SJCRH30 (cell line): ENCODE data around the gene SLC44A1. TPM values are rescaled to one million over a fixed set of nuclear protein-coding genes. Genes with fewer than 3 reads are reported as not detected.

Experiments used
- DNase-seq, 2 experiments: peaks; one replicate each; pipeline ENCODE4 v3.0.0-alpha.2; 2015 to 2020
- H3K27ac ChIP-seq: fragments of 250-450 bp; sonication (Bioruptor Pico); 2 replicates; pipeline ENCODE4 v1.5.1; 2020; ENCODE audit warnings: mild to moderate bottlenecking, moderate library complexity
- H3K27me3 ChIP-seq: fragments of 250-450 bp; sonication (Bioruptor Pico); 2 replicates; pipeline ENCODE4 v1.5.1; 2020; ENCODE audit warnings: mild to moderate bottlenecking, moderate library complexity
- H3K36me3 ChIP-seq: fragments of 250-450 bp; sonication (Bioruptor Pico); 2 replicates; pipeline ENCODE4 v1.5.1; 2020; ENCODE audit warnings: mild to moderate bottlenecking, moderate library complexity
- H3K4me1 ChIP-seq: fragments of 250-450 bp; sonication (Bioruptor Pico); 2 replicates; pipeline ENCODE4 v1.5.1; 2020; ENCODE audit warnings: mild to moderate bottlenecking, moderate library complexity
- H3K4me3 ChIP-seq: fragments of 250-450 bp; sonication (Bioruptor Pico); 2 replicates; pipeline ENCODE4 v1.5.1; 2020; ENCODE audit warnings: mild to moderate bottlenecking, moderate library complexity
- H3K9me3 ChIP-seq: fragments of 250-450 bp; sonication (Bioruptor Pico); replicated peaks from 2 replicates; pipeline ENCODE4 v1.5.1; 2020; ENCODE audit warnings: mild to moderate bottlenecking, moderate library complexity
- total RNA-seq: library from RNA; depleted of rRNA; stranded (reverse); fragments of >200 nt; shearing (Covaris generic); gene quantifications from 2 replicates; pipeline ENCODE4 v1.2.3, GENCODE V29; 2014

Gene SLC44A1
- total RNA-seq, 1 experiment from 2014 or later = 17.9 TPM

DNA sequence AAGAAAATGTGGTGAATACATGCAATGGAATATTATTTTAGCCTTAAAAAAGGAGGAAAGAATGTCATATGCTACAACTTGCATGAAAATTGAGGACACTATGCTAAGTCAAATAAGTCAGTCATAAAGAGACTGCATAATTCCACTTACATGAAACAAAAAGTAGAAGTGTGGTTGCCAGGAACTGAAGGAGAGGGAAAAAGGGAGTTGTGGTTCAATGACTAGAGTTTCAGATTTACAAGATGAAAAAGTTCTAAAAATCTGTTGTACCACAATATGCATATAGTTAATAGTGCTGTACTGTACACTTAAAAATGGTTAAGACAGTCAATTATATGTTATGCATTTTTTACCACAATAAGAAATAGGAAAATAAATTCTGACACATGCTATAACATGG lies 95.4 kb downstream of the SLC44A1 start:
- Histone ChIP-seq H3K4me1 (no peaks in the 10 kb centered on the region), H3K27me3 (no peaks in the 10 kb centered on the region), H3K36me3 (0 out of 2 replicates have a peak, but pooled peaks cover 5% of the 10 kb centered on the region), H3K9me3 (no peaks in the 10 kb centered on the region), H3K4me3 (no peak overlapping the region), H3K27ac (no peak overlapping the region)
- no peak for DNase-seq

- no peak for DNase-seq
- H3K27ac ChIP-seq = no peak overlapping the region
- H3K9me3 ChIP-seq = no peaks in the 10 kb centered on the region
- 0 out of 2 replicates have a peak, but pooled peaks cover 5% of the 10 kb centered on the region for H3K36me3 ChIP-seq
- no peak overlapping the region for H3K4me3 ChIP-seq
- H3K27me3 ChIP-seq = no peaks in the 10 kb centered on the region
- no peaks in the 10 kb centered on the region for H3K4me1 ChIP-seq
These were observed 97.1 kb downstream of the SLC44A1 start for GRCh38 chr9:105341434-105342146.

DNA sequence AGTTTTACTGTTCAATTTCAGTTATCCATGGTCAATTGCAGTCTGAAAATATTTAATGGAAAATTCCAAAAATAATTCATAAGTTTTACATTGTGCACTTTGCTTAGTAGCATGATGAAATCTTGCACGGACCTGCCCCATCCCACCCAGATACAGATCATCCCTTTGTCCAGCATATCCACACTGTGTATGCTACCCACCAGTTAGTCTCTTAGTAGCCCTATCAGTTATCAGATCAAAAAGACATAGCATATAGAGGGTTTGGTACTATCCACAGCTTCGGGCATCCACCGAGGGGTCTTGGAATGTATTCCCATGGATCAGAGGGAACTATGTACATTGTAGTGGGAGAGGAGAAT lies 97.7 kb downstream of the SLC44A1 start:
- 0 out of 2 replicates have a peak, but pooled peaks cover 3% of the 10 kb centered on the region for H3K36me3 ChIP-seq
- DNase-seq = no peak
- H3K27ac ChIP-seq = no peak overlapping the region
- H3K9me3 ChIP-seq = no peaks in the 10 kb centered on the region
- H3K4me1 ChIP-seq = no peaks in the 10 kb centered on the region
- H3K27me3 ChIP-seq = no peaks in the 10 kb centered on the region
- no peak overlapping the region for H3K4me3 ChIP-seq

DNA sequence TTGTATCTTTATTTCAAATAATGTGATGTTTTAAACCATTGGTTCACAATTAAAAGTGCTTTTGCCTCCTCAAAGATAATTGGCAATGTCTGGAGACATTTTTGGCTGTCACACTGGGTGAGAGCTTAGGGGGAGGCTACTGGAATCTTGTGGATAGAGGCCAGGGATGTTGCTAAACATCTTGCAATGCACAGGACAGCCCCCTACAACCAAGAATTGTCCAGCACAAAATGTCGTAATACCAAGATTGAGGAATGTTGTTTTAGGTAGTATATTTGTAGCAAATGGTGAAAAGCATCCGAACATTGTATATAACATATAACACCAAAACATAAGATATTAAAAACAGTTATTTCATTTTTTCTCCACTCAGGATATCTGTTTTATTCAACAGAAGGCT lies 99.8 kb downstream of the SLC44A1 start:
- no peaks in the 10 kb centered on the region for H3K36me3 ChIP-seq
- no peak for DNase-seq
- H3K4me1 ChIP-seq = no peaks in the 10 kb centered on the region

DNA sequence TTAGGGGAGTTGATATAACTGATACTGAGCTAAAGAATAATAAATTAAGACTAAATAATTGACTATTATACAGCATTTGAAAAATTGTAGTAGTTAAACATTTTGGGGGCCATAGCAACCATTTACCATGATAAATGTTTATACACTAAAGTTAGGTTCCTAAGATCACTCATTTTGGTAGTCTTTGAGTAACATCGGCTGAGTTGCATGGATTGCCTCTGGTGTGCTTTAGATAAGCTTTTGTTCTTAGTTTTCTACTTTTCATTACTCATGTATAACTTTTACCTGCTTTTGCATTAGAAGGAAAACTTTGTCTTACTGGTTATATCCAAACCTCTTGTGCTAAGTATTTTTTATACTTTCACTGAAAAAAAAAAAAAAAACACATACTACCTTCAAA lies 101.2 kb downstream of the SLC44A1 start:
- DNase-seq = no peak
- Histone ChIP-seq H3K36me3 (no peaks in the 10 kb centered on the region), H3K27ac (no peak overlapping the region), H3K4me3 (no peak overlapping the region), H3K4me1 (no peaks in the 10 kb centered on the region), H3K27me3 (no peaks in the 10 kb centered on the region), H3K9me3 (no peaks in the 10 kb centered on the region)

More for the DNA sequence above, 99.8 kb downstream of the SLC44A1 start:
- Histone ChIP-seq H3K4me3 (no peak overlapping the region), H3K9me3 (no peaks in the 10 kb centered on the region), H3K27ac (no peak overlapping the region), H3K27me3 (no peaks in the 10 kb centered on the region)

- Histone ChIP-seq H3K27me3 (no peaks in the 10 kb centered on the region), H3K27ac (no peak overlapping the region), H3K9me3 (no peaks in the 10 kb centered on the region), H3K4me3 (no peak overlapping the region), H3K36me3 (no peaks in the 10 kb centered on the region), H3K4me1 (no peaks in the 10 kb centered on the region)
- no peak for DNase-seq
These were observed 101.8 kb downstream of the SLC44A1 start for GRCh38 chr9:105346273-105346672.

GRCh38 chr9:105354448-105354847 lies 110.0 kb downstream of the SLC44A1 start:
- no peaks in the 10 kb centered on the region for H3K36me3 ChIP-seq
- no peak overlapping the region for H3K4me3 ChIP-seq
- DNase-seq = no peak
- H3K27ac ChIP-seq = no peak overlapping the region
- no peaks in the 10 kb centered on the region for H3K4me1 ChIP-seq
- no peaks in the 10 kb centered on the region for H3K9me3 ChIP-seq
- H3K27me3 ChIP-seq = no peaks in the 10 kb centered on the region

DNA sequence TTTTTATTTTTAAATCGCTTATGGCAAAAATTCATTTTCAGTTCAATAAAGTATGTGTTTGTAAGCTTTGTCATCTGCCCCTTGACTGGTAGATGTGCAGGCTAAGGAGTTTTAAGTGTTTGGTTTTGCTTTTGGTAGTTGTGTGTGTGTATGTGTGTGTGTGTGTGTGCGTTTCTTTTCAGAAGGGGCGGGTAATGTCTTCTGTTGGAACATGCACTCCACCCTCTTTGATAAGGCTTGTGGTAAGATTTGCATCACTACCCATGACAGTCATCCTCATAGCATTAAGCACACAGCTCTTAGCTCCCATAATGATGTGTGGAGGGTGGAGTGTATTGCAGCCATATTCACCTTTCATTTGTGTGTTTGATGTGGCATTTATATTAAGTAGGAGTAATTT lies 111.3 kb downstream of the SLC44A1 start:
- Histone ChIP-seq H3K9me3 (no peaks in the 10 kb centered on the region), H3K4me3 (no peak overlapping the region), H3K4me1 (no peaks in the 10 kb centered on the region), H3K27me3 (no peaks in the 10 kb centered on the region), H3K36me3 (no peaks in the 10 kb centered on the region; the same call in 1 of the 2 replicates), H3K27ac (no peak overlapping the region)
- DNase-seq = no peak

GRCh38 chr9:105357937-105358336 lies 113.5 kb downstream of the SLC44A1 start:
- H3K27me3 ChIP-seq = no peaks in the 10 kb centered on the region
- no peak overlapping the region for H3K4me3 ChIP-seq
- H3K4me1 ChIP-seq = no peaks in the 10 kb centered on the region
- no peaks in the 10 kb centered on the region for H3K9me3 ChIP-seq
- no peak overlapping the region for H3K27ac ChIP-seq
- H3K36me3 ChIP-seq = no peaks in the 10 kb centered on the region; the same call in 1 of the 2 replicates
- DNase-seq = no peak

GRCh38 chr9:105359892-105360291 lies 115.4 kb downstream of the SLC44A1 start:
- DNase-seq = no peak
- no peak overlapping the region for H3K27ac ChIP-seq
- H3K4me1 ChIP-seq = no peaks in the 10 kb centered on the region
- no peak overlapping the region for H3K4me3 ChIP-seq
- no peaks in the 10 kb centered on the region for H3K27me3 ChIP-seq
- no peaks in the 10 kb centered on the region for H3K9me3 ChIP-seq
- H3K36me3 ChIP-seq = no peaks in the 10 kb centered on the region; the same call in 1 of the 2 replicates

- H3K27me3 ChIP-seq = no peaks in the 10 kb centered on the region
- no peaks in the 10 kb centered on the region; the same call in 1 of the 2 replicates for H3K36me3 ChIP-seq
- DNase-seq = no peak
- no peaks in the 10 kb centered on the region for H3K4me1 ChIP-seq
- H3K27ac ChIP-seq = no peak overlapping the region
- no peak overlapping the region for H3K4me3 ChIP-seq
- no peaks in the 10 kb centered on the region for H3K9me3 ChIP-seq
These were observed 115.9 kb downstream of the SLC44A1 start for GRCh38 chr9:105360344-105360743.

GRCh38 chr9:105361873-105362272 lies 117.4 kb downstream of the SLC44A1 start:
- H3K27me3 ChIP-seq = no peaks in the 10 kb centered on the region
- H3K4me3 ChIP-seq = no peak overlapping the region
- no peaks in the 10 kb centered on the region for H3K9me3 ChIP-seq
- no peaks in the 10 kb centered on the region; the same call in 1 of the 2 replicates for H3K36me3 ChIP-seq
- H3K27ac ChIP-seq = no peak overlapping the region
- no peaks in the 10 kb centered on the region for H3K4me1 ChIP-seq
- no peak for DNase-seq

DNA sequence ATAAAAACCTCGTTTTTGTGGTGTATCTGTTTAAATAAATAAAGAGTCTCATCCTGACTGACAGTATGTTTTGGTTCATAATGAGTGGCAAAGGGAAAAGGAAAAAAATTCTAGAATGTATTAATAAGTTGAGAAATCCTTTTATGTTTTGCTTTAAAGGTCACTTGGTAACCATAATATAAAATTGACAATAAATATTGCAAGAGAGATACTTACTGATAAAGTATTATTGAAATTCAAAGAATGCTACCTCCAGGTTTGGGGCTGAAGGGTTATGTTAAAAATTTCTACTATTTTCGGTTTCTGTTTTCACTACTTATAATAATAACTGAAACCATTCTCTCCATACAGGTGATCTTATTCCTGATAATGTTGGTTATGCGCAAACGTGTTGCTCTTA lies 118.0 kb downstream of the SLC44A1 start:
- no peaks in the 10 kb centered on the region for H3K9me3 ChIP-seq
- H3K4me3 ChIP-seq = no peak overlapping the region
- no peaks in the 10 kb centered on the region for H3K4me1 ChIP-seq
- H3K36me3 ChIP-seq = no peaks in the 10 kb centered on the region; the same call in 1 of the 2 replicates
- no peak for DNase-seq
- no peaks in the 10 kb centered on the region for H3K27me3 ChIP-seq
- H3K27ac ChIP-seq = no peak overlapping the region

DNA sequence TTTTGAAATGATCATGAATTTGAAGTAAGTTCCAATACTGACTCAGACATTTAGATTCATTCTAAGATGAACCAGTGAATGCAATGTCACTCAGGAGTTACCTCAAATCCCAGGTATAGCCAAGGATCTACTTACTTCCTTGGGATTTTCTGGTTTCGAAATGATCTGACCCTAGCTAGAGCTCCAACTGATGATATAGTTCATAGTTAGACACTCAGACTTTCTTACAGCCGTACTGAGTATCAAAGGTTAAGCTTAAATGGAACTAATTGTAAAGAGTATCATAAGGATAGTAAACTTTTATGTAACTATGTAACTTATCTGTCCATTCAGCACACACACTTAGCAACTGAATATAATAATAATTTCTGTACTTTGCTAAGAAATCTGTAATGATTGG lies 119.4 kb downstream of the SLC44A1 start:
- H3K9me3 ChIP-seq = no peaks in the 10 kb centered on the region
- H3K27ac ChIP-seq = no peak overlapping the region
- no peaks in the 10 kb centered on the region for H3K4me1 ChIP-seq
- H3K27me3 ChIP-seq = no peaks in the 10 kb centered on the region
- H3K4me3 ChIP-seq = no peak overlapping the region
- no peak for DNase-seq
- H3K36me3 ChIP-seq = no peaks in the 10 kb centered on the region; the same call in 1 of the 2 replicates

- Histone ChIP-seq H3K4me1 (no peaks in the 10 kb centered on the region), H3K27ac (no peak overlapping the region), H3K27me3 (no peaks in the 10 kb centered on the region), H3K4me3 (no peak overlapping the region), H3K9me3 (no peaks in the 10 kb centered on the region), H3K36me3 (no peaks in the 10 kb centered on the region)
- DNase-seq = no peak
These were observed 125.5 kb downstream of the SLC44A1 start for GRCh38 chr9:105369911-105370310.

DNA sequence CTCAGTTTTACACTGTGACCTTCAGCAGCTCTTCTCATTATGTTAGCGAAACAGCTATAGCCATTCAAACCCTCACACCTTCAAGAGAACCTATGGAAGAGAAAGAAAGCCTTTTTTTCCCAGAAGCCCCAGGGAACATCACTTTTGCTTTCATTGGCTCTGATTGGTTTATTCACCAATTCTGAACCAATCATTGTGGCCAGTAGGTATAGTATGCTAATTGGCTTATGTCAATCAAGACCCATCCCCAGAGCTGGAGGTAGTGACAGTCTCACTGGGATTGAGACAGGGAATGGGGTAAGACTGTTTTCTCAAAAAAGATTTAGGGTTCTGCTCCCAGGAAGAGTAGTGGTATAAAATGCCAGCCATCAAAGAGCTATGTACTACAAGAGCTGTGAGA lies 129.3 kb downstream of the SLC44A1 start:
- Histone ChIP-seq H3K4me1 (no peaks in the 10 kb centered on the region), H3K27me3 (no peaks in the 10 kb centered on the region), H3K4me3 (no peak overlapping the region), H3K36me3 (no peaks in the 10 kb centered on the region; the same call in 1 of the 2 replicates), H3K9me3 (no peaks in the 10 kb centered on the region), H3K27ac (no peak overlapping the region)
- no peak for DNase-seq
